NCI-H2029 treated with DMSO at 0.1 percent for 48 hours (cell line): Measurements from ENCODE around the gene IL1RAP.
"Not testable (repeated sequence)": the region's sequence is repeated elsewhere in the genome, so short reads cannot be mapped to it uniquely, and the experiment has no call there.

Experiments used
- DNase-seq: peaks from one replicate; lab custom pipeline; 2025; lab: John Stamatoyannopoulos, UW

The IL1RAP gene

DNA sequence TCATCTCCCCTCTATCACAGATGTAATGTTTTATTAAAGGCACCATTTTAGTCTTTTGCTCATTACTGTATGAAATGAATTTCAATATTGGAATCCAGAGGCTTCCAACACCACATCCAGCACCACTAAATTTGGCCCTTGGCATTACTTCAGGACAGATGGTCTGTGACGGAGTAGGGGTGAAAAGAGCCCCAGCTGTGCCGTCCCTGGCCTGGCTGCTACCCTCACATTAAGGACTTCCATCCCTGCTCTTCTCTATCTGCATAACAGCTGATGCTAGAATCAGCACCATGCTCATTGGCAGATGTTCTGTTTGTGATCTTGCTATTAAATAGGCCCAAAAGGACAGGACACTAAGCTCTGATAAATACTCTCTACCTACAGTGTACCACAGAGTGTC lies 152.9 kb downstream of the IL1RAP start:
- no peak for DNase-seq

DNA sequence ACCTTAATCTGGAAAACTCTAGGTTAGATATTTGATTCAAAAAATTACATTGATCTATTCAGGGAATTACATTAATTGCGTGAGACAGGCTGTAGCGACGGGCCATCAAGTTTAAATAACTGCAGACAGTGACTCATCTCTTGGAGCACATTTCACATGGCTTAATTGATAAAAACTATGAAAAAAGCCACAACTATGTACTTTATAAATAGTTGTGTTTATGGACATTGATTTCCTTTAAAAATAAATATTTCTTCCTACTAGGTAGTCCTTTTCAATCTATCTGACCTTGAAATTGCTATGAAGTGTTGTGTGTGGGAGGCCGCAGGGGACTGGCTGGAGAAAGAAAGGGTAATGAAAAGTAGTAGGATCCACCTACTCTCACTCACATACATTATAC lies 157.8 kb downstream of the IL1RAP start:
- DNase-seq: no peak

DNA sequence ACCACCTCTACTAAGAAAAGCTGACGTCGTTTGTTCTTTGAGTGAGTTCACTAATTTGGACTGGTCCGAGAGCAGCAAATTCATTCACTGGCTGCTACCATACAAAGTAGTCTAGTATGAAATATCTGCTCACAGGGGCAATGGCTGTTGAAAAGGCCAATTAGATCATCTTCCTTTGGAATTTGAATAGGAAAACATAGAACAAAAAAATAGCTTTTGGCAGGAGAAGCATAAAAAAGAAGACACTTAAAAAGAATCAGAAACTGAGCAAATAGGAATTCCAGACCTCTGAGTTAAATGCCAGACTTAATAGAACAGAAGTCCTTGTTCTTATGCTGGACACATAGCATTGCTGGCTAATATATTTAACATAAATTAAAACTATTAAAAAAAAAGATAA lies 159.3 kb downstream of the IL1RAP start:
- no peak for DNase-seq

DNA sequence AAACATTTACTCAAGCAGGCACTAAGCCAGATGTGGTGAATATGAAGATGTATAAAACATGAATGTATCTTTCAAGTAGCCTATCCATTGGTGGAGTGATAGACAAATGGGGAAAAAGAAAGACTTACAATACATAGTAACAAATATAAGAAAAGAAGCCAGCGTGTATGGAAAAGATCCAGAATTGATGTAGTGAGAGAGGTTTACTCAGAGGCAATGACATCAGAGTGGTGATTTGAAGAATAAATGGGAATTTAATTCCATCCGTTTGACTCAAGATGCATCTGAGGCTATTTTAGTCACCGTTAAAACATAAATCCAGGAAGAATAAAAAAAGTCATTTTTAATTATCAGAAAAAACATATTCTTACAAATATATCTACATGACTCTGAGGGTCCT lies 162.6 kb downstream of the IL1RAP start:
- no peak for DNase-seq

DNA sequence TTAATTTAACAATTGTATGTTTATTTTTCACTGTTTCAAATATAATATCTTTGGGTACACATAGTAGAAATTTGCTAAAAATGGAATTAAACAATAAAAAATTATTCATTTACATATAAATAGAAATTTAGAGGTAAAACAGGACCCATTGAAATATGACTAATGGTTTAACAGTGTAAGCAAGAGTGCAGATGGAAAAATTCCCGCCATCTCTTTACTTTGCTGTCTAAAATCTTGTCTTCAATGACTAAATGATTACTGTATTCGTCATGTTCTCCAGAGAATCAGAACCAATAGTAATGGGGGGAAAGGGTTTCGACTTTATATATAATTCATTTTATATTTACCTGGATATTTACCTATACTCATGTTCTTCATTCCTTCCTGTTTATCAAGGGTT lies 163.1 kb downstream of the IL1RAP start:
- no peak for DNase-seq

DNA sequence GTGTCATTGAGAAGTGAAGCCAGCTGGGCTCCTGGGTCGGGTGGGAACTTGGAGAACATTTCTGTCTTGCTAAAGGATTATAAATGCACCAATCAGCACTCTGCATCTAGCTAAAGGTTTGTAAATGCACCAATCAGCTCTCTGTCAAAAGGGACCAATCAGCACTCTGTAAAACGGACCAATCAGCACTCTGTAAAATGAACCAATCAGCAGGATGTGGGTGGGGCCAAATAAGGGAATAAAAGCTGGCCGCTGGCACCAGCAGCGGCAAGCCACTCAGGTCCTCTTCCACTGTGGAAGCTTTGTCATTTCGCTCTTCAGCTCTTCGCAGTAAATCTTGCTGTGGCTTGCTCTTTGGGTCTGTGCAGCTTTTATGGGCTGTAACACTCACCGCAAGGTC lies 164.0 kb downstream of the IL1RAP start:
- DNase-seq: not testable (repeated sequence)

DNA sequence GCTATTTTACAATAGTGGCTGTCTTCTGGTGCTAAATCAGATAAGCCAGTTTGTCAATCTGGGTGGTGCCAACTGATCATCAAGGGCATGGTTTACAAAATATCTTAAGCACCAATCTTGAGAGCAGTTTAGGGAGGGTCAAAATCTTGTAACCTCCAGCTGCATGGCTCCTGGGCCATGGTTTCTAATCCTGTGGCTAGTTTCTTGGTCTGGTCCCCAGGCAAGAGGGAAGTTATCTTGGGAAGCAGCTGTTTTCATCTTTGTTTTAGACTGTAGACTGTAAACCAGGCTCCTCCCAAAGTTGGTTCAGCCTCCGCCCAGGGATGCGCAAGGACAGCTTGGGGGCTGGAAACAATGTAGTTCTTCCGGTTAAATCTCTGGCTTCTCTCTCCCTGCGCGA lies 166.8 kb downstream of the IL1RAP start:
- no peak for DNase-seq

DNA sequence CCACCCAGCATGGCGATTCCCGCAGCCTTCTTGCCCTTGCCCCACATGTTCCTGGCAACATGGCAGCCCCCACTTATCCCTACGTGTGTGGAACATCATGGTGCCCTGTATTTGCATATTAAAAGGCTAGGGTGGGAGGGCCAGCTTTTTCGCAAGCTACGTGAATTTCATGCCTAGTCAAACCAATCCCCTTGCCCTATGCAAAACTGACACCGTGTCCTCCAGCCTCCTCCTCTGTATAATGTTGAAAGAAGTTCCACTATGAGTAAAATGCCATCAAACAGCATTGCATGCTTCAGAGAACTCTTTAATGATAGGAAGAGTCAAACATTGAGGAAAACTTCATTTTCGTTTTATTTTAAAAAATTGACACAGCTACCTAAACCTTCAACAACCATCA lies 170.9 kb downstream of the IL1RAP start:
- no peak for DNase-seq

DNA sequence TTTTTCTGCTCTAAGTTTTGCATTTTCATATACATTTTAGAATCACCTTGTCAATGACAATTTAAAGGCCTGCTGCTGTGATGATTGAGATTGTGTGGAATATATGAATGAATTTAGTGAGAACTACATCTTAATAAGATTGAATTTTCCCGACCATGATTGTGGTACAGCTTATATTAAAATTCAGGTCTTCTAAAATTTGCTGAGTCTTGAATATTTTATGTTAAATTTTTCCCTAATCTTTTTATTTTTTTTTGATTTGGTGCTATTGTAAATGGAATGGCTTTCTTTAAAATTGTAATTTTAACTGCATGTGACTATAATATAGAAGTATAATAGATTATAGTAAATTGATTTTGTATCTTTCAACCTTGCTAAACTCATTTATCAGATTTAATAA lies 172.1 kb downstream of the IL1RAP start:
- no peak for DNase-seq

DNA sequence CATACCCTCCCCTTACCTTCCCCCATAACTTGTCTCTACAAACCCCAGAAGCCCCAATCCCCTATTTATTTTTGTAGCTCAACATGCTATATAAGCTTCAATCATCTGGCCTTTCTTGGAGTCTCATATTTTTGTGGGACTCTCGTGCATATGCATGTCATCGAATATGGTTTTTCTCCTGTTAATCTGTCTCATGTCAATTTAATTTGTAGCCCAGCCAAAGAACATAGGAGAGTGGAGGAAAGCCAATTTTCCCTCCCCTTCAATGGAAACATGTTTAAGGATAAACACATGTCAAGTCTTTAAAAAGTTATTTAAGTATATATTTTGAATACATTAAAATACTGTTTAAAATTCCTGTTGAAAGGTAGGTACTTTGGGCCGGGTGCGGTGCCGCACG lies 176.4 kb downstream of the IL1RAP start:
- DNase-seq: no peak

DNA sequence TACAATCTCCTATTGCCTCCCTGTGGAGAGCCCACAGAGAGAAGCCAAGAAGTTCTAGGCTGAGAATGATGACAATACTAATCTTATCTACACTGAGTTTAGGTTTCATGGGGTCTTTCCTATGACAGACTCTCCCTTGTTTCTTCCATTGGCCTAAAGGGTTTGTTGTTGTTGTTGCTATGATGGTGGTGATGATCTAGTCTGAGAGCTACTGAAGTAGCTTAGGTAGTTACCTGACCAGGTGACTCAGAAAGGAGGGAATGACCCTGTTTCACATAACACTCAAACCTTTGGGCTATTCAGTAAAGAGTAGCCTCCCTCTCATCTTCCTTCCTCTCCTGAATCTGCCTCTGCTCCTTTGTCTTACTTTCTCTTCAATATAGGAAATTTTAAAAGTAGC lies 178.4 kb downstream of the IL1RAP start:
- DNase-seq: no peak

DNA sequence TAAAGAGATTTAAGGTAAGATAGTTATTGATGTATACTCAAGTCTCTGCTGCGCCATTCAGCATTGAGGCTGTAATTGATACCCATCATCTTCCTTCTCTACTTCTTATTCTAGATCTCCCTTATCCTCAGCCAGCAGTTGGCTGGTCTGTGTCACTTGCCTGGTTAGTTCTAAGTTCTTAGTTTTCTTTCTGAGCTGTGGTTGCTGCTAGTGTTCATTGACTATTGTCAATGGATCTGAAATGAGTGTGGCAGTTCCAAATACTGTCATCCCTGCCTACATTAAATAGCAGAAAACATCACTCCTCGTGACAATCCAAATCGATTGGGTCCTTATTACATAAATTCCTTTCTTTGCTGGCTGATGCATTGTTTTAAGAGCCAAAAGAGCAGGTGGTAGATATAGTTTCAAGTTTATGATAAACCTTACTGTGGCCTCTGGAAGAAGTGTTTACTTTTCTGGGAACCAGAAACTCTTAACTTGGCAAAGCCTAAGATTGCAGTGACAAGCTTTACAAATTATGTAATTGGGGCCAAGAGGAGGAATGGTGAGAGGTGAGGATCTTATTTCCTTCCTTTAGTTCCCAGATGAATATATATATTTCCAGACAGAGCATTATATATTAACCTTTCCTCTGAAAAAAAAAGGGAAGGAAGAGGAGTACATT lies 180.6 kb downstream of the IL1RAP start:
- DNase-seq: no peak

DNA sequence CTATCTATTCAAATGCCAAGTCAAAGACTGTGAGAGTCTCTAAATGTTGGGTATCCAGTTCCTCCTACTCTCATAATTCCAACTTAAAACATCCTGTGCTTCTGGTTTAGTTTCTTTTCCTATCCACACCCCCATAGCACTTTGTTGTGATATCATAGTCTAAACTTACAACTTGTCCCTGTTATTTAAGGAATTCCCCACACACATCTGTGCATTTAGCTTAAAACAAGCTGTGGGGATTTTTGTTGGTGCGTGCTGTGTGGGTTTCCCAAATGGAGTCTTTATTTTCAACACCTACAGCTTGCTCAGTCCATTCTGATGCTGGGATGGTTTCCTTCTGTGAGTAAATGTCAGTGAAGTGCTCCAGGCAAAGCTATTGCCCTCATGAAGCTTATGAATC lies 181.3 kb downstream of the IL1RAP start:
- DNase-seq: no peak

DNA sequence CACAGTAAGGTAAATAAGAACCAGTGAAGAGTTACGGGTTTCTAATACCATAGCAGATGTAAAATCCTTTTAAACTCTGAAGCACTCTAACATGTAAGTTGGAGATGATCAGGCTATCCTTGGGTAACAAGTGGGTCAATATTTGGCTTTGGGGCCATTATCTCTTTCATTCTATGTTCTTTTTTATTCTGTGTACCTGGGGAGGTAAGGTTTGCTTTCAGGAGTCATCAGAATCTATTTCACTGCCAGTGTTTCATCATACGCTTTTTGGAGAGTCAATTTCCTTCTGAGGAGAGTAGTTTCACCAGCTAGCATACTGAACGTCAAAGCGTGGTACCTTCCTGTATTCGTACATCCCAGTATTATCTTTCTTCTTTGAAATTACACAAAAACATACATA lies 182.1 kb downstream of the IL1RAP start:
- DNase-seq: no peak

DNA sequence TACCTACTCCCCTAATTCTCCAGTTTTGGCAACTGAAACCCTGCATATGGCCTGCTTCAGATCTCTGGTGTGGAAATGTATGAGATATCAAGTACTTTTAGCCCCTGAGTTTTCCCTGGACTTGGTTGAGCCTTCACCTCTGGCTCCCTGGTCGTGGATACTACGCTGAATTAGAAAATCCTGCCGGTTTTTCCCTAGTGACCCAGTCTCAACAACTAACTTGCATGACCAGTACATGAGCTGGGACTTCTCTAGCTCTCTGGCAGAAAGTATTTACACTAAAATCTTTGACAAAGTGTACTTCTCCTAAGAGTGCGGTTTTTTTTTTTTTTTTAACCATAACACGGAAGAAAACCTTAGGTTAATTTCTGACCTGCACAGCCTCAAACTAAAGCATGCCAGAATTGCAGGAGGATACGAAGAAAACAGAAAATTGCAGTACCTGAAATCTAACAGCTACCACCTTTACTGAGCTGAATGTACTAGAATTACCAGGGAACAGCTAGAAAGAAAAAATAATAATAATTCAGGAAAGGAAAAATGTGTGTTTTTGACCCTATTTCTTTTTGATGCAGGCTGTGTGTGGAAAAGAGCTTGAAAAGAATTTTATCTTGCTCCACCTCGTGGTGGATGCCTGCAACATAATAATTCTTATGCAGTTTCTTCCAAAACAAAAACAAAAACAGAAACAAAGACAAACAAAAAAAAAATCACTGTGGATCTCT lies 183.1 kb downstream of the IL1RAP start:
- DNase-seq: no peak

DNA sequence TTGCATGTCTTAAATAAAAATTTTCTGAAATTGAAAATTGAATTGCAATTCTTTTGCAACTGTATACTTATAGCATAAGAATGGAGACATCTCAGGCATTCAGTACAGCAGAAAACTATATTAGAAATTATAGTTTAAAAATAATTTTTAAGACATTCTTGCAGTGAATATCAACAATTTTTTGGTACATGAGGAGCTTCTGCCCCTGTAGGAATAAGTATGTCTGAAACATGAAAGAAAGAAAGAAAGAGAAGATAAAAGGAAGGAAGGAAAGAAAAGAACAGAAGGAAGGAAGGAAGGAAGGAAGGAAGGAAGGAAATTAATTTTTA lies 183.6 kb downstream of the IL1RAP start:
- no peak for DNase-seq

DNA sequence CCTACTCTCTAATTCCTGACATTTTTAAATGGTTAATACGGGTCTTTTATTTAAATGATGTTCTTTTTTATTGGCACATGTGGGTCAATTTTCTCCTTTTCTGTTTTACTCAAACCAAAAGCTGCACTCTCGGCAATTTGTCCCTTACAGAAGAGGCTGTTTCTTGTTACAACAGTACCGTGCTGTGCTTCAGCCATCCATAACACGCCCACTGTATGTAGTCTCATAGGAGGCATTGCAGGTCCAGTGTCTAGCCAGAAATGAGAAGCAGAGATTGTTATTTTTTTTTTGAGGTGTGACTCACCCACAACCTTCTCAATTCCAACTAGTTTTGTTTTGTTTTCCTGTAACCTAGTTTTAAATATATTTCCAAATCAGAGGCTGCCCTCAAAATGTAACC lies 184.0 kb downstream of the IL1RAP start:
- DNase-seq: no peak

DNA sequence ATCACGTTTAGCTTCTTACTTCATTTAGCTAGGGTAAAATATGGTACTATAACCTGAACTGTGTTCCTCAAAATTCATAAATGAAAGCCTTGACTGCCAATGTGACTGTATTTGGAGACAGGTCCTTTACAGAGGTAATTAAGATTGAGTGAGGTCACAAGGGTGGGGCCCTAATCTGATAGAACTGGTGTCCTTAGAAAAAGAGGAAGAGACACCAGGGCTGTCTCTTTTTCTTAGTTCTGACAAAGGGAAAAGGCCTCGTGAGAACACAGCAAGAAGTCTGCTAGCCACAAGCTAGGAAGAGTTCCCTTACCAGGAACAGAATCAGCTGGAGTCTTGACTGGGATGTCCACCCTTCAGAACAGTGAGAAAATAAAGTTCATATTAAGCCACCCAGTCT lies 185.9 kb downstream of the IL1RAP start:
- no peak for DNase-seq

DNA sequence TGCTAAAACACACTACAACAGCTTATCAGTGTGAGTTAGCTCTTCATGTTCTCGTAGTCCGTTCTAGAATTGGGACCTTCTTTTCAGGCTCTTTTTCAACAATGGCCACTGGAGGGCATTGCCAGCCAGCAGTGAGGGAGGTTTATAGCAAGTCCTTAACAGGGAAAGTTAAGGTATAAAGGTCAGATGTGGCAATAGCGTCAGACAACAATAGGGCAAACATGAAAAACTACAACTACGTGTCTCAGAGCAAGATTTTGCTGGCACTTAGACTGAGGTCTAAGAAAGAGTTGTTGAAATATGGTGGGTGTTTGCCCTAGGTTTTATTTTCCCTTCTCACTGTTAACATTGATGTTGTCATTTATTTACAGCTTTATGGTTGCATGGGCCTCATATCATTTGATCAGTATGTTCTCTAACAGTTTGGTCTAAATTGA lies 187.2 kb downstream of the IL1RAP start:
- no peak for DNase-seq

DNA sequence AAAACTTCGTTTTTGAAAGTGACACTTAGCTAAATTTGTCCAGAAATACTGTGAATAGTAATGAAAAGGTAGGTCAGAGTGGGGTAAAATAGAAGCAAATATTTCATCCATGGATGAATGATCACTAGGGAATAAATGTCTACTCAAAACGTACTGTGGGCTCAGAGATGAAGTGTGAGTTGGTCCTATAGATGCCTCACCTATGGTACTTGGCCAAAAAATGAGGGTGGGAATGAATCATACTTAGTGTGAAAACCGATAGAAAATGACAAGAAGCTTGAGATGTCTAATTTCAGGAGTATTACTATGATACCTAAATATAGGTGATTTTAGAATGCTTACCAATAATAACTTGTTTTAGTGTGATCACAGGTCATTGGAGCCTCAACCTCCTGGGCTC lies 192.7 kb downstream of the IL1RAP start:
- DNase-seq: no peak
